Left forelimb (tissue), 1 donor: ENCODE data around the gene LYPD4.

Experiments
- DNase-seq: peaks from one replicate; pipeline ENCODE4 v3.0.0-alpha.2; 2018; ENCODE audit warnings: low spot score

Gene LYPD4

DNA sequence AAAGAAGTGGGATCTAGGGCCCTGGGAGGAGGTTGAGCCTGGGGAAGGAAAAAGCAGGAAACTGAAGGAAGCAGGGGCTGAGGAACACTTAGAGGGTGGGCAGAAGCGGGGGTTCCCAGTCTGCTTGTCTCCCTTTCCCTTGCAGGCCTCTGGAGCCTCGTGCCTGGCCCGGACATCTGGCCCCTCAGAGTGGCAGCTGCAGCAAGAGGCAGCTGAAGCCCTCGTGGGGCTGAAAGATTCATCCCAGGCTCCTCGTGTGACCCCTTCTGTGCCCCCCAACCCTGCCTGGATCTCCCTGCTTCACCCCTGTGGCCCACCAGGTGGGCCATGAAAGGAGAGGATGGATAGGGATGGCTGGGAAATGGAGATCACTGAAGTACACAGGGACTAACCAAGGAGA is 5.9 kb upstream of the LYPD4 start:
- DNase-seq: no peak

- no peak for DNase-seq
These were observed 4.6 kb upstream of the LYPD4 start for GRCh38 chr19:41849067-41849466.

GRCh38 chr19:41848666-41849065 is 4.2 kb upstream of the LYPD4 start:
- DNase-seq: no peak

DNA sequence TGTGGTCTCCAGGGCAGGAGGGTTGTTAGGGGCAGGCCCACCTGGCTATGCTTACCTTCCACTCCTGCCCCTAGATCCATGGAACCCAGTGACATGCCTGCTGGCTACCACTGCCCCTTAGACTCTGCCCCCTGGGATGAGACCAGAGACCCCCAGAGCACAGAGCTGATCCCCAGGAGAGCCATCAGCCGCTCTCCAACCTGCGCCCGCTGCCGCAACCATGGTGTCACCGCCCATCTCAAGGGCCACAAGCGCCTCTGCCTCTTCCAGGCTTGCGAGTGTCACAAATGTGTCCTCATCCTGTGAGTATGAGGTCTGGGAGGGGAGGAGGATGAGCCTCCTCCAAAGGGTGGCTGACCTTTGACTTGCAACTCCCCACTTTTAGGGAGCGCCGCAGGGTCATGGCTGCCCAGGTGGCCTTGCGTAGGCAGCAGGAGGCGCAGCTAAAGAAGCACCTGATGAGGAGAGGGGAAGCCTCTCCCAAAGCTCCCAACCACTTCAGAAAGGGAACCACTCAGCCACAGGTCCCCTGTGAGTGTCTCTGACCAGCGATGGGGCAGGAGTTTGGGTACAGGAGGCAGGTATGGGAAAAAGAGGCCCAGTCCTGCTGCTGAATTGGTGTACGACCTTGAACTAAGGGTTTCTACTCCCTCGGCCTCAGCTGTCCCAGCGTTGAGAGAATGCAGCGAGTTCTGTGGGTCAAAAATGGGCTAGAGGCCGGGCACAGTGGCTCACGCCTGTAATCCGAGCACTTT is 3.0 kb upstream of the LYPD4 start:
- no peak for DNase-seq

DNA sequence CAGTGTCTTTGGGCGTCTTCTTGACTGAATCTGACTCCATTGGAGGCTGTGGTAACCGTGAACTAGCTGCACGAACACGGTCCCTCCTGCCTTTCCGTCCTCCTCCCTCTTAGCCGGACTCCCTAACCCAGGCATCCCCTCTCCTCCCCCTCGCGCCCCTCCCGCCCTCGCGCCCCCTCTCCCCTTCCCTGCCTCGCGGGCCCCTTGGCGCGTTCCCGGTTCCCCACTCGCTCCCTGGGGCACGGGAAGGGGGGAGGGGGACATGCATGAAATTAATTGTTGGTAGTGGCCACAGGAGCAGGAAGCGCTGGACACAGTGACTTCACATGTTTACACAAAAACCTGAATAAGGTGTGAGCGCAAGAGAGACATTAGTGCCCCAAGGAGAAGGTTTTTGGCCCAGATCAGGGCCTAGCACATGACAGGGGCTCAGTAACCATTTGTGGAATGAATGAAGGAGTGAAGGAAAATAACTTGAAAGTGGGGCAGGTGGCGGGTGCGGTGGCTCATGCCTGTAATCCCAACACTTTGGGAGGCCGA is 638 bp upstream of the LYPD4 start:
- no peak for DNase-seq

- DNase-seq: no peak
These were observed 343 bp upstream of the LYPD4 start, which contains the start of gene DMRTC2 for GRCh38 chr19:41845001-41845050. DMRTC2 (plus strand) TSS chr19:41845042; CDS start chr19:41847429, 2,387 bp downstream.

GRCh38 chr19:41843371-41843770 is 1.1 kb downstream of the LYPD4 start:
- no peak for DNase-seq

GRCh38 chr19:41839211-41839610 is 5.3 kb downstream of the LYPD4 start:
- no peak for DNase-seq

DNA sequence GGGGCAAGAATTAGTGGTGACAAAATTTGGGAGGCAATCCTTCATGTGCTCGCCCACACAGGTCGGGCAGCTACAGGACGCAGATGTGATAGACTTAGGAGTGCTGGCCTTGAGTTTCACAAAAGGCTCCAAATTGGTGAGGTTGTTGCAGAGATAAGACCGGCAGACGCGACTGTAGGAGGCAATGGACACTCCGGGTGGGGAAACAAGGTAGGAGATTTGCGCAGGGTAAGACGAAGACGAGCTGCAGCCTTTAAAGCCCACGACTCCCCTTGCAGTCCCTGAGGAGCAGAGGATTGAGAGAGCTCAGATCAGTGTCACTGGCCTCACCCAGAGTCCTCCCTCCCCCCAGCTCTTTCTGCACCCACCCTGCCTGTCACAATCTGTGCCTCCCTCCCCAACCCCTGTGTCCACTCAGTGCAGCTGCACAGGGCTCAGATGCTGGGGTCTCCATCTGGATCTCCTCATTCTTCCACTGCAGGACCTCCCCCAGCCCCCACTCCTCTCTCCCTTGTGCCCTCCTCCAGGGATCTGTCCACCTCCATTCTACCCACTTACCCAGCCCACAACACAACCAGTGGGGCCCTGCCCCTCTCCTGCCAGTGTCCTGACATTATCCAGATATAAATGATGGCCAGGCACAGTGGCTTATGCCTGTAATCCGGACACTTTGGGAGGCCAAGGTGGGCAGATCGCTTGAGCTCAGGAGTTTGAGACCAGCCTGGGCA is 6.3 kb downstream of the LYPD4 start:
- no peak for DNase-seq

DNA sequence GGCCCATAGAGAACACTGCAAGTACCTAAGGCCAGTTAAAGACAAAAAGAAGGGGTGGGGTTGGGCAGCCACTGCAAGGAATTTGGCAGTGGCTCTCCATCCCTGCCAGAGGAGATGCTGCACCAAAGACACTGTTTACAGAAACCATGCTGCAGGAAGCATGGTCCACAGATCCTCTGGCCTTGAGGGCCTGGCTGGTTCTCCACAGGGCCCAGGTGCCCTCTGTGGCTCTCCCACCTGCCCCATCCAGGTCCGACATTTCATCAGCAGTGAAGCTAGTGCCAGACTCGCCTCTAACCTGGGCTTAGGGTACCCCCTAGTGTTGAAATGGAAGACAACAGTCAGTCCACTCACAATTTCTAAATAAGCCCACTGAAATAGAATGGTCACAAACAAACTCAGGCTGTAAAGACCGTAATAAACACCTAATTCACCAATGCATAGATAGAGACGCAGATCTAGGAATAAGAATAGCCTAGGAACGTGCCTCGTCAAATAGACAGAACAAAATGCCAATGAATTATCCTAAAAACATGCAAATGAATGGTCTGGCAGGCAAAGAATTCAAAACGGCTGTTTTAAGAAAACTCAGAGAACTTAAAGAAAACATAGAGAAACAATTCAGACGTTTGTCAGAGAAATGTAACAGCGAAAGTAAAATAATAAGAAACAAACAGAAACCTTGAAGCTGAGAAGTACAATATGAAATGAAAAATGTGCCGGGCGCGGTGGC is 23.3 kb downstream of the LYPD4 start:
- DNase-seq: no peak

GRCh38 chr19:41816761-41817160 is 27.7 kb downstream of the LYPD4 start:
- no peak for DNase-seq

GRCh38 chr19:41815301-41815700 is 29.2 kb downstream of the LYPD4 start:
- DNase-seq: no peak

DNA sequence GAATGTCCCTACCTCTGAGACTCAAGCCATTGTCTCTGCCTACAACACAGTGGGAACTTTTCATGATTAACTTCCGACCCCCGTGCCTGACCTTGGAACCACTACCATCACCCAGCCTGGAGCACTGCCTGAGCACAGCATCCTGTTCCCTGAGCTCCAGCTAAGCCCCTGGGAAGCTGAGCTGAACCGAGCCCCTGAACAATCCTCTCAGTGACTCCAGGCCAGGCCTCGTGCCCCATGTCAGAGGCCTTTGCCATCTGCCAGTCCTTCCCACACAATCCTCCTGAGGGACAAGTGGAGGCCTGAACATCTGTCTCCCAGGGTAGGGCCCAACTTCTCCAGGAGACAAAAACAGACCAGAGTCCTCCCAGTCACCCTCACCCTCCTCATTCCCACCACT is 30.6 kb downstream of the LYPD4 start:
- no peak for DNase-seq

- DNase-seq: no peak
These were observed 32.5 kb downstream of the LYPD4 start for GRCh38 chr19:41811981-41812380.

GRCh38 chr19:41811036-41811435 is 33.4 kb downstream of the LYPD4 start:
- DNase-seq: no peak

GRCh38 chr19:41810301-41810700 is 34.2 kb downstream of the LYPD4 start:
- DNase-seq: no peak

DNA sequence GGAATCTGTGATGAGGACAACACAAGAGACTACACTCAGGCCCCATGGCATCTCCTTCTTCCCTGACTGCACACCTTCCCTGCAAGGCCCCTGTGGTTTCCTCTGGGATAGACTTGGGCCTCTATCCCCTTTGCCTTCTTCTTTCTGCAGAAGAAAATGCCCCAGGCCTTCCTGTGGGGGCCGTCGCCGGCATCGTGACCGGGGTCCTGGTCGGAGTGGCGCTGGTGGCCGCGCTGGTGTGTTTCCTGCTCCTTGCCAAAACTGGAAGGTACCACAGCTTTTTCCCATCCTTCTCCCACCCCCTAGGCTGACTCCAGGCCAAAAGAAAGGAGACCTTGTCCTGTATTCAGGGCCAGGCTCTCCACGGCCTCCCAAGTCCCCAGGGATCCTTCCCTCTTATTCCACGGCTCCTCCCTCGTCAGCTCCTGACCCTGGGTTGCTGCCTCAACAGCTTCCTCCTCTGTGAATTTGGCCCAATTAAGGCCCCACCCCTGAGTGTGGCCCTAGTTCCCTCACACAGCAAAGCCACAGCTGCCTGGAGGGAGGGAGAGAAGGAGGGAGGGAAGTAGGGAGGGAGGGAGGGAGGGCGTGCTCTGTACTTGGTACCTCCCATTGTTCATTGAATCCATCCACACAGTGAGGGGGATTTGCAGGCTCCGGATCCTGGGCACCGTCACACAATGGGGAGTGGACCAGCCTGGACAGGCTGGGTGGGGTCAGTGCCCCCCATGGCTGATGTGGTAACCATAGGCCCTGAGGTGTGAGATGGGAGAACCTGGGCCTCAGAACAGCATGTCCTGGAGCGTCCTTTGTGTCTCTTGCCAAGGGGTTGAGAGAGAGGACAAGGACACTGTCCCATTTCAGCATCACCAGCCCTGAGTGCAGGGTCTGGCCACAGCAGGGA is 35.6 kb downstream of the LYPD4 start:
- no peak for DNase-seq

- DNase-seq: no peak
These were observed 37.3 kb downstream of the LYPD4 start for GRCh38 chr19:41807176-41807575.

- no peak for DNase-seq
These were observed 40.1 kb downstream of the LYPD4 start for GRCh38 chr19:41804336-41804735.

DNA sequence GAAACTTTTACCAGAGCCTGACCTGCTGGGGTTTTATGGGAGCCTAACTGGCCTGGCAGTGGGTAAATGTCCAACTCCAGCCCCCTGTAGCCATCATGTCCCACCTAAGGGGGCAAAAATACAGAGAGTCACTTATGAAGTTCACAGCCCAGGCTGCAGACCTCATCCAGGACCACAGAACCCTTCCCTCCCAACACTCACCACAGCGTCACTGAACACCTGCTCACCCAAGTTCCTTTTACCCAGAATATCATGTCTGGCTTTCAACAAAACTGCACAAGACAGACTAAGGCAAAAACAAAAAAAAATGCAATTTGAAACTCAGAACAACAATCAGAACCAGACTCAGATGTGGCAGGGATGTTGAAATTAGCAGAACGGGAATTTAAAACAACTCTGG is 41.7 kb downstream of the LYPD4 start:
- no peak for DNase-seq

DNA sequence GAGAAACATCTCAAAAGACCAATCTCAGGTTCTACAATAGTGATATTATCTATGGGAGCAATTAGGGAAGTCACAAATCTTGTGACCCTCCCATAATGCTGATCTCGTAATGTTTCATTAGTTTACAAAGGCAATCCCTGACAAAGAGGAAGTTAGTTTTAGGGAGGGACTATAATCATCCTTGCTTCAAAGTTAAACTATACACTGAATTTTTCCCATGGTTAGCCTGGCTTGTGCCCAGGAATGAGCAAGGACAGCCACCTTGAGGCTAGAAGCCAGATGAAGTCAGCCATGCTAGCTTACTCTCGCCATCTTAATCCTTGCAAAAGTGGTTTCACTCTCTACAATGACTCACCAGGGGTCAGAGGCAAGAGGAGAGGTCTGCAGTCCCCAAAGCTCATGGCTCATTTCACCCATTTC is 42.7 kb downstream of the LYPD4 start:
- DNase-seq: no peak

GRCh38 chr19:41801031-41801430 is 43.5 kb downstream of the LYPD4 start:
- no peak for DNase-seq
